Stimulated activated CD8-positive, alpha-beta memory T cell treated with anti-CD3 and anti-CD28 coated beads, Interleukin-7, amount 100 ng/mL, for 48 hours (primary cell): Measurements from ENCODE around the gene USH1C.

Experiments used
- DNase-seq, 2 donors: peaks; one replicate each; pipeline ENCODE4 v3.0.0-alpha.2; 2020; ENCODE audit warnings: low read depth in 1 of 2; ENCODE audit errors: extremely low read depth in 1 of 2

The USH1C gene

GRCh38 chr11:17571431-17572358 is 27.5 kb upstream of the USH1C start:
- DNase-seq = no peak

GRCh38 chr11:17570034-17570433 is 25.8 kb upstream of the USH1C start:
- no peak for DNase-seq

- DNase-seq = no peak
Observed at GRCh38 chr11:17568944-17569343, 24.7 kb upstream of the USH1C start.

GRCh38 chr11:17564687-17565042 is 20.4 kb upstream of the USH1C start:
- DNase-seq = no peak

GRCh38 chr11:17563961-17564686 is 19.9 kb upstream of the USH1C start:
- no peak for DNase-seq

- DNase-seq = no peak
Observed at GRCh38 chr11:17563231-17563646, 19.0 kb upstream of the USH1C start.

- no peak for DNase-seq
Observed at GRCh38 chr11:17561526-17561925, 17.3 kb upstream of the USH1C start.

GRCh38 chr11:17561111-17561415 is 16.8 kb upstream of the USH1C start:
- DNase-seq = no peak

GRCh38 chr11:17560281-17561110 is 16.3 kb upstream of the USH1C start:
- DNase-seq = no peak

- DNase-seq = no peak
Observed at GRCh38 chr11:17559341-17560087, 15.3 kb upstream of the USH1C start.

GRCh38 chr11:17558916-17559315 is 14.7 kb upstream of the USH1C start:
- no peak for DNase-seq

GRCh38 chr11:17558025-17558780 is 14.0 kb upstream of the USH1C start:
- no peak for DNase-seq

- no peak for DNase-seq
Observed at GRCh38 chr11:17556999-17557398, 12.8 kb upstream of the USH1C start.

GRCh38 chr11:17554487-17554886 is 10.3 kb upstream of the USH1C start:
- no peak for DNase-seq

GRCh38 chr11:17553249-17553546 is 9.0 kb upstream of the USH1C start:
- no peak for DNase-seq

- DNase-seq = no peak
Observed at GRCh38 chr11:17552392-17553248, 8.4 kb upstream of the USH1C start.

- no peak for DNase-seq
Observed at GRCh38 chr11:17552041-17552355, 7.8 kb upstream of the USH1C start.

- no peak for DNase-seq
Observed at GRCh38 chr11:17551347-17552040, 7.3 kb upstream of the USH1C start.
